Measurements from ENCODE around the gene MON1B. TPM values are rescaled to one million over a fixed set of nuclear protein-coding genes. Genes with fewer than 3 reads are reported as not detected.

MON1B gene
- total and polyA plus RNA-seq, 2 of the 13 experiments (the other 11 are each of a cell fraction or from before 2014, with no cell fraction given), result 13.4 to 15.6 TPM

GRCh38 chr16:77211880-77212740 lies 21.1 kb downstream of the MON1B start (continued):
- TF ChIP-seq ZHX2 (IDR thresholded peaks at IDR 0.05; ENCODE audit: low read depth), result no peak
- no peak for TF ChIP-seq ZHX2 (CRISPR knock-in tag; IDR thresholded peaks at IDR 0.05; ENCODE audit: borderline replicate concordance)
- peak; percentile 56; the same call in 1 of the 2 replicates for TF ChIP-seq GABPB1 (CRISPR knock-in tag; IDR thresholded peaks at IDR 0.05)
- no peak; the same call in 1 of the 2 replicates for TF ChIP-seq CENPT (CRISPR knock-in tag; IDR thresholded peaks at IDR 0.05; ENCODE audit: low read depth)
- 0 out of 2 replicates have a peak, but pooled peaks have one; percentile 36 for TF ChIP-seq HDAC1 (CRISPR knock-in tag; IDR thresholded peaks at IDR 0.05)
- TF ChIP-seq, protein P1, sequence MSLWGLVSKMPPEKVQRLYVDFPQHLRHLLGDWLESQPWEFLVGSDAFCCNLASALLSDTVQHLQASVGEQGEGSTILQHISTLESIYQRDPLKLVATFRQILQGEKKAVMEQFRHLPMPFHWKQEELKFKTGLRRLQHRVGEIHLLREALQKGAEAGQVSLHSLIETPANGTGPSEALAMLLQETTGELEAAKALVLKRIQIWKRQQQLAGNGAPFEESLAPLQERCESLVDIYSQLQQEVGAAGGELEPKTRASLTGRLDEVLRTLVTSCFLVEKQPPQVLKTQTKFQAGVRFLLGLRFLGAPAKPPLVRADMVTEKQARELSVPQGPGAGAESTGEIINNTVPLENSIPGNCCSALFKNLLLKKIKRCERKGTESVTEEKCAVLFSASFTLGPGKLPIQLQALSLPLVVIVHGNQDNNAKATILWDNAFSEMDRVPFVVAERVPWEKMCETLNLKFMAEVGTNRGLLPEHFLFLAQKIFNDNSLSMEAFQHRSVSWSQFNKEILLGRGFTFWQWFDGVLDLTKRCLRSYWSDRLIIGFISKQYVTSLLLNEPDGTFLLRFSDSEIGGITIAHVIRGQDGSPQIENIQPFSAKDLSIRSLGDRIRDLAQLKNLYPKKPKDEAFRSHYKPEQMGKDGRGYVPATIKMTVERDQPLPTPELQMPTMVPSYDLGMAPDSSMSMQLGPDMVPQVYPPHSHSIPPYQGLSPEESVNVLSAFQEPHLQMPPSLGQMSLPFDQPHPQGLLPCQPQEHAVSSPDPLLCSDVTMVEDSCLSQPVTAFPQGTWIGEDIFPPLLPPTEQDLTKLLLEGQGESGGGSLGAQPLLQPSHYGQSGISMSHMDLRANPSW (CRISPR knock-in tag; IDR thresholded peaks at IDR 0.05; ENCODE audit: borderline replicate concordance), result no peak
- no peak; a peak in 1 of 4 replicates for TF ChIP-seq KLF16 (CRISPR knock-in tag; IDR thresholded peaks at IDR 0.05)
- TF ChIP-seq FOXP4 (CRISPR knock-in tag; IDR thresholded peaks at IDR 0.05), result no peak
- TF ChIP-seq ZNF460 (CRISPR knock-in tag; IDR thresholded peaks at IDR 0.05; ENCODE audit: borderline replicate concordance), result no peak
- TF ChIP-seq, protein P2, sequence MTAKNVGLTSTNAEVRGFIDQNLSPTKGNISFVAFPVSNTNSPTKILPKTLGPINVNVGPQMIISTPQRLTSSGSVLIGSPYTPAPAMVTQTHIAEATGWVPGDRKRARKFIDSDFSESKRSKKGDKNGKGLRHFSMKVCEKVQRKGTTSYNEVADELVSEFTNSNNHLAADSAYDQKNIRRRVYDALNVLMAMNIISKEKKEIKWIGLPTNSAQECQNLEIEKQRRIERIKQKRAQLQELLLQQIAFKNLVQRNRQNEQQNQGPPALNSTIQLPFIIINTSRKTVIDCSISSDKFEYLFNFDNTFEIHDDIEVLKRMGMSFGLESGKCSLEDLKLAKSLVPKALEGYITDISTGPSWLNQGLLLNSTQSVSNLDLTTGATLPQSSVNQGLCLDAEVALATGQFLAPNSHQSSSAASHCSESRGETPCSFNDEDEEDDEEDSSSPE (CRISPR knock-in tag; IDR thresholded peaks at IDR 0.05), result peak; percentile 69
- TF ChIP-seq ZNF503 (CRISPR knock-in tag; IDR thresholded peaks at IDR 0.05), result no peak
- no peak for TF ChIP-seq SMAD3 (CRISPR knock-in tag; IDR thresholded peaks at IDR 0.05)
- no peak for TF ChIP-seq ZNF225 (CRISPR knock-in tag; IDR thresholded peaks at IDR 0.05)
